Keratinocyte (primary cell): ENCODE results near the gene CASP10. TPM values are rescaled to one million over a fixed set of nuclear protein-coding genes. Genes with fewer than 3 reads are reported as not detected.

ENCODE experiments used
- DNase-seq: peaks from one replicate; pipeline ENCODE4 v3.0.0-alpha.2; 2011; ENCODE audit warnings: low read depth, missing footprints, low spot score
- FAIRE-seq: peaks from 2 replicates; lab custom pipeline; 2011; peaks lifted over from hg19 to GRCh38; lab: Jason Lieb, UNC
- H2AFZ ChIP-seq: 2 replicates; pipeline ENCODE4 v1.6.0; 2012; ENCODE audit warnings: low read length, control low read depth, inconsistent platforms; ENCODE audit not compliant: control insufficient read depth
- H3K27ac ChIP-seq: 2 replicates; pipeline ENCODE4 v1.5.1; 2011; ENCODE audit warnings: low read length; ENCODE audit not compliant: control insufficient read depth, insufficient read depth
- H3K27me3 ChIP-seq: 3 replicates; pipeline ENCODE4 v1.6.0; 2011; ENCODE audit warnings: low read length; ENCODE audit not compliant: control insufficient read depth, insufficient read depth; ENCODE audit errors: extremely low read depth
- H3K36me3 ChIP-seq, 2 experiments: 2 replicates in 1 of 2; 3 replicates in 1 of 2; pipeline ENCODE4 v1.5.1; 2011; ENCODE audit warnings: low read length in 2 of 2, mild to moderate bottlenecking in 1 of 2; ENCODE audit not compliant: control insufficient read depth in 2 of 2, insufficient read depth in 2 of 2; ENCODE audit errors: extremely low read depth in 1 of 2
- H3K4me1 ChIP-seq: 3 replicates; pipeline ENCODE4 v1.5.1; 2011; ENCODE audit warnings: low read length; ENCODE audit not compliant: control insufficient read depth, insufficient read depth; ENCODE audit errors: extremely low read depth
- H3K4me2 ChIP-seq: 3 replicates; pipeline ENCODE4 v1.6.0; 2011; ENCODE audit warnings: low read depth, low read length; ENCODE audit not compliant: control insufficient read depth, insufficient read depth; ENCODE audit errors: extremely low read depth
- H3K4me3 ChIP-seq, 3 experiments: fragments of 200-600 bp in 1 of 3; sonication (generic) in 1 of 3; 2 replicates in 2 of 3; 3 replicates in 1 of 3; pipeline ENCODE4 v1.5.1; 2011 to 2016; ENCODE audit warnings: low read length in 3 of 3, mild to moderate bottlenecking in 3 of 3, control low read depth in 2 of 3, inconsistent platforms in 1 of 3, low read depth in 1 of 3, mixed read lengths in 1 of 3, mixed run types in 1 of 3, moderate library complexity in 1 of 3; ENCODE audit not compliant: control insufficient read depth in 2 of 3, insufficient read depth in 2 of 3; ENCODE audit errors: extremely low read depth in 1 of 3
- H3K79me2 ChIP-seq: 2 replicates; pipeline ENCODE4 v1.6.0; 2012; ENCODE audit warnings: low read length; ENCODE audit not compliant: control insufficient read depth, insufficient read depth
- H3K9ac ChIP-seq: 3 replicates; pipeline ENCODE4 v1.6.0; 2011; ENCODE audit warnings: low read length; ENCODE audit not compliant: control insufficient read depth, insufficient read depth; ENCODE audit errors: extremely low read depth
- H3K9me1 ChIP-seq: 3 replicates; pipeline ENCODE4 v1.6.0; 2011; ENCODE audit warnings: low read length; ENCODE audit not compliant: control insufficient read depth, insufficient read depth; ENCODE audit errors: extremely low read depth
- H3K9me3 ChIP-seq: 2 replicates; pipeline ENCODE4 v1.5.1; 2012; ENCODE audit warnings: low read depth, low read length; ENCODE audit not compliant: control insufficient read depth
- H4K20me1 ChIP-seq: 3 replicates; pipeline ENCODE4 v1.6.0; 2011; ENCODE audit warnings: low read length; ENCODE audit not compliant: control insufficient read depth, insufficient read depth; ENCODE audit errors: extremely low read depth
- CTCF ChIP-seq, 3 experiments: IDR thresholded peaks in 1 of 3; conservative IDR thresholded peaks in 1 of 3; optimal IDR thresholded peaks in 1 of 3; 2 replicates in 2 of 3; 3 replicates in 1 of 3; pipeline versions ENCODE3 to v1.5.1; 2011; ENCODE audit warnings: low read length in 3 of 3, mild to moderate bottlenecking in 3 of 3, moderate library complexity in 2 of 3, control low read depth in 1 of 3, inconsistent platforms in 1 of 3; ENCODE audit not compliant: insufficient read depth in 2 of 3; ENCODE audit errors: extremely low read depth in 1 of 3
- EZH2 ChIP-seq: IDR thresholded peaks from one replicate; pipeline ENCODE4 v1.6.1; 2012; ENCODE audit warnings: inconsistent platforms, mild to moderate bottlenecking, low read length, moderate library complexity
- dilution Hi-C: fragments of 300-500 bp; cut with MboI; formaldehyde crosslinking; loops from one replicate; pipeline ENCODE4 v1.7.0; 2020; ENCODE audit warnings: low sequenced_read_pairs; ENCODE audit not compliant: extremely low pct_ligation_motif_present
- polyA plus RNA-seq, 5 experiments: library from polyadenylated mRNA; depleted of rRNA in 3 of 5; stranded (reverse) in 3 of 5; stranded (forward) in 1 of 5; unstranded in 1 of 5; fragments of >200 nt; gene quantifications; 1 replicate in 1 of 5; 2 replicates in 3 of 5; 3 replicates in 1 of 5; pipeline versions ENCODE4 v1.2.1 to v1.2.3, GENCODE V29; 2011 to 2012; ENCODE audit warnings: missing spikeins in 2 of 5, low read depth in 1 of 5, low replicate concordance in 1 of 5
- small RNA-seq, 3 experiments: library from RNA; depleted of rRNA; stranded (forward); fragments of <200 nt; gene quantifications; one replicate each; pipeline ENCODE3, GENCODE V24; 2012; ENCODE audit warnings: low read depth in 3 of 3, low replicate concordance in 1 of 3; ENCODE audit not compliant: insufficient read length in 3 of 3

The CASP10 gene
- polyA plus RNA-seq, 1 donor (not counting 4 experiments of a cell fraction or from before 2014, with no cell fraction given) = 7.1 TPM

DNA sequence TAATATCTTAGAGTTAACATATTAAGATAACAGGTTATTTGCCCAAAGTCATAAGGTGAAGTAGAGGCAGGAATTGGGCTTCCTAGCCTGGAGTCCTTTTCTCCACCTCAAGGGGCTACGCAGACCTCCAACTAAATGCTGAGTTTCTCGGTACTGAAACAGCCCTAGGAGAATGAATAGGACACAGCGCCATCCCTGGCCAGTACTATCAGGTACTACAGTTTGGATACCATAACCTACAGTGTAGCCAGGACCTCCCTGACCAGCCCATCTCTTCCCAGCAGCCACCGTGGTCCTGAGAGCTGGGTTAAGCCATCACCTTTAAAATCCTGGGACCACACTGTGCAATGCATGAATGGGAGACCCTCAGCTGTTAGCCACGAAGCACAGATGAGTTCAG lies 93.0 kb downstream of the CASP10 start:
- TF ChIP-seq CTCF (optimal IDR thresholded peaks at IDR 0.05 in 1 of 3, IDR thresholded peaks at IDR 0.05 in 1 of 3, conservative IDR thresholded peaks at IDR 0.05 in 1 of 3; ENCODE audit: extremely low read depth in 1 of 3, insufficient read depth in 2 of 3, low read length in 3 of 3) = peak in 1 of 3 experiments; percentile 22
- no peak for TF ChIP-seq EZH2
- FAIRE-seq (no peak), DNase-seq (no peak)
- Histone ChIP-seq H3K27me3 (no peaks in the 10 kb centered on the region), H3K36me3 (peaks cover 6 to 14% of the 10 kb centered on the region in 2 experiments), H4K20me1 (no peaks in the 10 kb centered on the region), H3K4me1 (no peaks in the 10 kb centered on the region), H2AFZ (no peak overlapping the region), H3K4me3 (no peak overlapping the region), H3K4me2 (no peak overlapping the region), H3K9me1 (no peaks in the 10 kb centered on the region), H3K27ac (no peak overlapping the region), H3K9ac (no peak overlapping the region), H3K79me2 (no peaks in the 10 kb centered on the region), H3K9me3 (no peaks in the 10 kb centered on the region)
- dilution Hi-C loops = no loop called here

DNA sequence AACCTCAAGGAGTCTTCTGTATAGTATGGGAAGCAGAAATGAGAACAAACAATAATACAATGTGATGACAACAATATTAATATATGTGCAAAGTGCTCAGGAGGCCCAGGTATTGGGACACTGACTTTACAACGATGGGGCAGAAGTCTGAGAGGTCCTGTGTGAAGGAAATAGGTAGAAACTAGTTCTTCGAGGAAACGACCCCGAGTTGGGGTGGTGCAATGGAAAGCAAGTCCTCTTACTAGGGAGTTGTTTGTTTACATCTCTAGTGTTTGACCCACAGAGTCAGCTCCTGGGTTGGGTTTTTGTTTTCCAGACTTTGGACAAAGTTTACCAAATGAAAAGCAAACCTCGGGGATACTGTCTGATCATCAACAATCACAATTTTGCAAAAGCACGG lies 93.6 kb downstream of the CASP10 start:
- Histone ChIP-seq H3K79me2 (no peaks in the 10 kb centered on the region), H3K4me3 (no peak overlapping the region), H3K4me2 (no peak overlapping the region), H3K4me1 (no peaks in the 10 kb centered on the region), H3K27me3 (no peaks in the 10 kb centered on the region), H2AFZ (no peak overlapping the region), H3K9me1 (no peaks in the 10 kb centered on the region), H3K9me3 (no peaks in the 10 kb centered on the region), H3K36me3 (peaks cover 6 to 14% of the 10 kb centered on the region in 2 experiments), H4K20me1 (no peaks in the 10 kb centered on the region), H3K27ac (no peak overlapping the region), H3K9ac (no peak overlapping the region)
- FAIRE-seq (no peak), DNase-seq (no peak)
- dilution Hi-C loops = no loop called here
- TF ChIP-seq CTCF (optimal IDR thresholded peaks at IDR 0.05 in 1 of 3, IDR thresholded peaks at IDR 0.05 in 1 of 3, conservative IDR thresholded peaks at IDR 0.05 in 1 of 3; ENCODE audit: extremely low read depth in 1 of 3, insufficient read depth in 2 of 3, low read length in 3 of 3) = no peak
- no peak for TF ChIP-seq EZH2

Small RNA genes within 50 kb of the gene (small RNA-seq; reads per million reads assigned to genes)
- gene AC007283.2 (0 reads per million in 3 experiments), gene MTND4LP13 (0 reads per million in 3 experiments), gene RNU7-45P (0 reads per million in 3 experiments)

Other genes with a start within 250 kb of the CASP10 start
- gene ORC2, start 219.5 kb upstream of the CASP10 start, polyA plus RNA-seq = 6.3 to 13.5 TPM (median 9.0 TPM) in 3 replicates
- gene HYCC2, start 111.5 kb upstream of the CASP10 start, polyA plus RNA-seq = 4.0 to 8.0 TPM (median 7.4 TPM) in 3 replicates
- gene NDUFB3, start 111.1 kb upstream of the CASP10 start, polyA plus RNA-seq = 108 to 220 TPM (median 122 TPM) in 3 replicates
- 34.2 to 49.0 TPM (median 37.3 TPM) in 3 replicates for gene CFLAR, start 67.0 kb upstream of the CASP10 start, polyA plus RNA-seq
- gene CASP8, start 77.4 kb downstream of the CASP10 start, polyA plus RNA-seq = 21.3 to 27.0 TPM (median 22.7 TPM) in 3 replicates
- 0.12 to 0.43 TPM (median 0.35 TPM) in 3 replicates for gene FLACC1, start 174.2 kb downstream of the CASP10 start, polyA plus RNA-seq